Transverse colon (tissue), 4 donors: Measurements from ENCODE around the gene A1BG. TPM values are rescaled to one million over a fixed set of nuclear protein-coding genes. Genes with fewer than 3 reads are reported as not detected.

Source experiments
- DNase-seq: peaks from one replicate; pipeline ENCODE4 v3.0.0-alpha.2; 2019
- H3K27ac ChIP-seq, 4 donors: fragments of 200-600 bp; sonication (generic); 2 replicates each; pipeline ENCODE4 v1.5.1; 2016 to 2018; ENCODE audit warnings: inconsistent platforms in 4 of 4
- H3K27me3 ChIP-seq: fragments of 200-600 bp; sonication (generic); 2 replicates; pipeline ENCODE4 v1.5.1; 2017; ENCODE audit warnings: inconsistent platforms
- H3K36me3 ChIP-seq, 4 donors: fragments of 200-600 bp; sonication (generic); 2 replicates each; pipeline ENCODE4 v1.5.1; 2017 to 2019; ENCODE audit warnings: inconsistent platforms in 4 of 4
- H3K4me1 ChIP-seq, 4 donors: fragments of 200-600 bp; sonication (generic); 2 replicates each; pipeline ENCODE4 v1.5.1; 2017 to 2020; ENCODE audit warnings: inconsistent platforms in 4 of 4
- H3K4me3 ChIP-seq, 4 donors: fragments of 200-600 bp; sonication (generic); 1 replicate in 1 of 4; 2 replicates in 3 of 4; pipeline versions ENCODE4 v1.5.1 to v1.6.1; 2017 to 2019; ENCODE audit warnings: inconsistent platforms in 4 of 4
- H3K9me3 ChIP-seq, 2 donors: fragments of 200-600 bp; sonication (generic); 2 replicates each; pipeline ENCODE4 v1.5.1; 2017 to 2019; ENCODE audit warnings: inconsistent platforms in 2 of 2
- CTCF ChIP-seq, 5 experiments: fragments of 200-600 bp in 3 of 5; fragments of 450-650 bp in 2 of 5; sonication (generic) in 3 of 5; IDR thresholded peaks; 1 replicate in 2 of 5; 2 replicates in 3 of 5; pipeline ENCODE4 v1.5.1; 2016 to 2017; ENCODE audit warnings: antibody characterized with exemption in 5 of 5, inconsistent platforms in 3 of 5, mild to moderate bottlenecking in 2 of 5, moderate library complexity in 1 of 5
- EP300 ChIP-seq: sonication (generic); formaldehyde crosslinking; IDR thresholded peaks from one replicate; pipeline ENCODE4 v1.6.1; 2017; ENCODE audit warnings: antibody characterized with exemption, low read depth
- POLR2A ChIP-seq: fragments of 450-650 bp; IDR thresholded peaks from one replicate; pipeline ENCODE4 v1.6.1; 2016; ENCODE audit warnings: antibody characterized with exemption, mild to moderate bottlenecking, moderate library complexity
- POLR2AphosphoS5 ChIP-seq, 3 donors: sonication (generic); formaldehyde crosslinking; IDR thresholded peaks; one replicate each; pipeline ENCODE4 v1.6.1; 2016; ENCODE audit warnings: antibody characterized with exemption in 3 of 3
- WGBS, 2 donors: methylation state at CpG; one replicate each; pipeline ENCODE4 v1.1.5; 2018; ENCODE audit warnings: low coverage in 1 of 2; 5-methylcytosine and 5-hydroxymethylcytosine counted together
- in situ Hi-C, 4 donors: fragments of 200-750 bp; cut with MboI; loops; one replicate each; pipeline versions ENCODE4 v1.15.0 to v1.15.1; 2017; ENCODE audit warnings: low sequenced_read_pairs in 3 of 4, low pct_ligation_motif_present in 1 of 4, low pct_unique_long_range_greater_than_20kb in 1 of 4
- intact Hi-C: fragments of 100-400 bp; cut with DNase I; formaldehyde crosslinking; loops from one replicate; pipeline ENCODE4 v1.15.1; 2023; ENCODE audit warnings: low total_unique reads
- total RNA-seq, 4 donors: library from RNA; depleted of rRNA; stranded (reverse); fragments of >200 nt; gene quantifications; one replicate each; pipeline ENCODE4 v1.1.0, GENCODE V29; 2016

Gene A1BG
- total RNA-seq, 4 donors from 2014 or later: 0.60 to 25.1 (median 3.7) TPM; not detected in 1

GRCh38 chr19:58336820-58337219, 16.5 kb downstream of the A1BG start:
- no peak for DNase-seq
- no peaks in the 10 kb centered on the region for H3K4me1 ChIP-seq
- in situ Hi-C loops: no loop called here
- H3K27ac ChIP-seq: no peak overlapping the region
- no peak overlapping the region for H3K4me3 ChIP-seq
- H3K9me3 ChIP-seq: no peaks in the 10 kb centered on the region
- intact Hi-C loops: no loop called here
- TF ChIP-seq POLR2AphosphoS5 (IDR thresholded peaks at IDR 0.05): no peak
- TF ChIP-seq POLR2A: no peak
- no peak for TF ChIP-seq CTCF (IDR thresholded peaks at IDR 0.05)
- TF ChIP-seq EP300: no peak
- H3K27me3 ChIP-seq: no peaks in the 10 kb centered on the region
- peaks cover 0 to 8% (median 3%) of the 10 kb centered on the region in 4 donors for H3K36me3 ChIP-seq
- 98% methylated on average over 4 of the region's 4 CpGs; no CpG with 5 or more reads in 1 of the 2 donors for WGBS, 2 donors

- TF ChIP-seq EP300: no peak
- peaks cover 0 to 8% (median 3%) of the 10 kb centered on the region in 4 donors for H3K36me3 ChIP-seq
- WGBS, 2 donors: 88% methylated on average over 1 of the region's 1 CpG; no CpG with 5 or more reads in 1 of the 2 donors
- DNase-seq: no peak
- H3K27ac ChIP-seq: no peak overlapping the region
- no peaks in the 10 kb centered on the region for H3K27me3 ChIP-seq
- intact Hi-C loops: no loop called here
- no peak overlapping the region for H3K4me3 ChIP-seq
- H3K4me1 ChIP-seq: no peaks in the 10 kb centered on the region
- H3K9me3 ChIP-seq: no peaks in the 10 kb centered on the region
- in situ Hi-C loops: no loop called here
These were observed 17.1 kb downstream of the A1BG start for GRCh38 chr19:58336216-58336615.

- TF ChIP-seq EP300 (no peak), CTCF (IDR thresholded peaks at IDR 0.05) (no peak), POLR2A (no peak), POLR2AphosphoS5 (IDR thresholded peaks at IDR 0.05) (no peak)
- no peak overlapping the region for H3K27ac ChIP-seq
- intact Hi-C loops: no loop called here
- DNase-seq: no peak
- H3K27me3 ChIP-seq: no peaks in the 10 kb centered on the region
- H3K4me1 ChIP-seq: no peaks in the 10 kb centered on the region
- in situ Hi-C loops: no loop called here
- no peak overlapping the region for H3K4me3 ChIP-seq
- WGBS, 2 donors: 88% methylated on average over 3 of the region's 3 CpGs; no CpG with 5 or more reads in 1 of the 2 donors
- peaks cover 0 to 8% (median 3%) of the 10 kb centered on the region in 4 donors for H3K36me3 ChIP-seq
- no peaks in the 10 kb centered on the region for H3K9me3 ChIP-seq
These were observed 17.7 kb downstream of the A1BG start for GRCh38 chr19:58335630-58336029.

GRCh38 chr19:58334691-58335249, 18.5 kb downstream of the A1BG start:
- Histone ChIP-seq H3K27me3 (no peaks in the 10 kb centered on the region), H3K4me3 (no peak overlapping the region), H3K9me3 (no peaks in the 10 kb centered on the region), H3K4me1 (no peaks in the 10 kb centered on the region), H3K27ac (no peak overlapping the region), H3K36me3 (peaks cover 0 to 8% (median 3%) of the 10 kb centered on the region in 4 donors)
- no peak for DNase-seq
- WGBS, 2 donors: 88 to 96% methylated on average over 5 to 19 of the region's 19 CpGs
- TF ChIP-seq CTCF (IDR thresholded peaks at IDR 0.05): no peak
- no peak for TF ChIP-seq EP300
- no peak for TF ChIP-seq POLR2AphosphoS5 (IDR thresholded peaks at IDR 0.05)
- no peak for TF ChIP-seq POLR2A
- intact Hi-C loops (no loop called here), in situ Hi-C loops (no loop called here)

- 83 to 85% methylated on average over 1 of the region's 1 CpG for whole genome bisulfite sequencing, 2 donors
- TF ChIP-seq POLR2AphosphoS5 (IDR thresholded peaks at IDR 0.05) (no peak), EP300 (no peak), POLR2A (no peak), CTCF (IDR thresholded peaks at IDR 0.05) (no peak)
- DNase-seq: no peak
- in situ Hi-C loops: no loop called here
- H3K9me3 ChIP-seq: no peaks in the 10 kb centered on the region
- H3K4me3 ChIP-seq: no peak overlapping the region
- intact Hi-C loops: no loop called here
- no peaks in the 10 kb centered on the region for H3K27me3 ChIP-seq
- H3K36me3 ChIP-seq: peaks cover 0 to 7% (median 0%) of the 10 kb centered on the region in 4 donors
- H3K27ac ChIP-seq: no peak overlapping the region
- peaks cover 10 to 13% (median 10%) of the 10 kb centered on the region in 4 donors for H3K4me1 ChIP-seq
These were observed 20.6 kb downstream of the A1BG start for GRCh38 chr19:58332697-58333096.
